Fibroblast of lung (primary cell): Measurements from ENCODE around the gene RNPEPL1. TPM values are rescaled to one million over a fixed set of nuclear protein-coding genes. Genes with fewer than 3 reads are reported as not detected.

ENCODE experiments used
- DNase-seq, 2 donors: peaks; one replicate each; pipeline versions ENCODE4 v3.0.0 to v3.0.0-alpha.2; 2010; ENCODE audit warnings: low read depth in 2 of 2
- H2AFZ ChIP-seq: 2 replicates; pipeline ENCODE4 v1.5.1; 2012; ENCODE audit warnings: low read length, control low read depth, inconsistent platforms
- H3K27ac ChIP-seq: 2 replicates; pipeline ENCODE4 v1.5.1; 2011; ENCODE audit warnings: low read length, control low read depth; ENCODE audit not compliant: insufficient read depth
- H3K27me3 ChIP-seq: 2 replicates; pipeline ENCODE4 v1.5.1; 2011; ENCODE audit warnings: mild to moderate bottlenecking, low read length; ENCODE audit not compliant: control insufficient read depth, insufficient read depth
- H3K36me3 ChIP-seq: 2 replicates; pipeline ENCODE4 v1.5.1; 2011; ENCODE audit warnings: low read length; ENCODE audit not compliant: control insufficient read depth, insufficient read depth
- H3K4me1 ChIP-seq: 2 replicates; pipeline ENCODE4 v1.5.1; 2011; ENCODE audit warnings: low read length; ENCODE audit not compliant: control insufficient read depth, insufficient read depth; ENCODE audit errors: extremely low read depth
- H3K4me2 ChIP-seq: 2 replicates; pipeline ENCODE4 v1.5.1; 2011; ENCODE audit warnings: low read length, control low read depth; ENCODE audit not compliant: insufficient read depth; ENCODE audit errors: extremely low read depth
- H3K4me3 ChIP-seq, 4 experiments: fragments of 200-600 bp in 1 of 4; sonication (generic) in 1 of 4; replicated peaks in 1 of 4; 2 replicates each; pipeline ENCODE4 v1.5.1; 2011 to 2016; ENCODE audit warnings: low read length in 4 of 4, low read depth in 3 of 4, mild to moderate bottlenecking in 3 of 4, control low read depth in 2 of 4, inconsistent platforms in 1 of 4, mixed read lengths in 1 of 4; ENCODE audit not compliant: insufficient read depth in 1 of 4; ENCODE audit errors: control extremely low read depth in 1 of 4
- H3K79me2 ChIP-seq: 2 replicates; pipeline ENCODE4 v1.5.1; 2012; ENCODE audit warnings: mild to moderate bottlenecking, low read length, inconsistent platforms; ENCODE audit not compliant: control insufficient read depth, insufficient read depth
- H3K9ac ChIP-seq: 2 replicates; pipeline ENCODE4 v1.5.1; 2011; ENCODE audit warnings: mild to moderate bottlenecking, low read length, control low read depth; ENCODE audit not compliant: insufficient read depth
- H3K9me3 ChIP-seq: 2 replicates; pipeline ENCODE4 v1.5.1; 2012; ENCODE audit warnings: low read depth, low read length; ENCODE audit not compliant: control insufficient read depth, insufficient read depth
- H4K20me1 ChIP-seq: 2 replicates; pipeline ENCODE4 v1.5.1; 2011; ENCODE audit warnings: low read length; ENCODE audit not compliant: control insufficient read depth, insufficient read depth; ENCODE audit errors: extremely low read depth
- EZH2 ChIP-seq: IDR thresholded peaks from 2 replicates; pipeline ENCODE4 v1.5.1; 2012; ENCODE audit warnings: low read length, control low read depth, mild to moderate bottlenecking; ENCODE audit errors: missing control alignments
- polyA plus RNA-seq, 2 donors: library from polyadenylated mRNA; depleted of rRNA in 1 of 2; stranded (reverse) in 1 of 2; unstranded in 1 of 2; fragments of >200 nt; gene quantifications; 2 replicates each; pipeline ENCODE4 v1.2.1, GENCODE V29; 2011 to 2012; ENCODE audit warnings: missing spikeins in 1 of 2
- total RNA-seq: library from RNA; depleted of rRNA; stranded (reverse); fragments of >200 nt; gene quantifications from 2 replicates; pipeline ENCODE4 v1.2.1, GENCODE V29; 2014
- TF ChIP-seq, protein P1 (sequence below), 2 donors: IDR thresholded peaks in 1 of 2; conservative IDR thresholded peaks in 1 of 2; 1 replicate in 1 of 2; 2 replicates in 1 of 2; pipeline ENCODE4 v1.5.1; 2011 to 2012; ENCODE audit warnings: low read length in 2 of 2, control low read depth in 1 of 2, inconsistent platforms in 1 of 2, low read depth in 1 of 2, mild to moderate bottlenecking in 1 of 2

Gene RNPEPL1
- total and polyA plus RNA-seq, 2 donors (not counting 1 experiment from before 2014, with no cell fraction given) = 7.9 to 20.6 TPM

DNA sequence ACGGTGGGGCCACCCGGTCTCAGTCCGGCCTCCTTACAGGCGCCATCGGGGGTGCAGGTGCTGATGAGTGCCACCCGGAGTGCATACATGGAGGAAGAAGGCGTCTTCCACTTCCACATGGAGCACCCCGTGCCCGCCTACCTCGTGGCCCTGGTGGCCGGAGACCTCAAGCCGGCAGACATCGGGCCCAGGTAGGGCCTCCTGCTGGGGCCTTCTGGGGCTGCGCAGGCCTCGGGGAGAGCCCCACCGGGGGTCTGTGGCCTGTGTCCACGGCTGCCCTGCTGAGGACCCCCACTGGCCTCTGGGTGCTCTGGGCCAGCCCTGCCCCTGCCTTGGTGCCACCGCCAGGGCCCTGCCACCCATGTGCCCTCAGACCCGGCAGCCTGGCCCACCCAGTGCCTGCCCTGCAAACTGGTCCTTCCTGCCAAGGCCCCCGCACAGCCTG, 4.8 kb downstream of the RNPEPL1 start:
- Histone ChIP-seq H3K9ac (no peak overlapping the region), H3K4me1 (peaks cover 4% of the 10 kb centered on the region), H3K4me2 (no peak overlapping the region), H3K36me3 (peaks cover 3% of the 10 kb centered on the region), H4K20me1 (no peaks in the 10 kb centered on the region), H3K4me3 (no peak overlapping the region), H3K27ac (no peak overlapping the region), H3K79me2 (peaks cover 5% of the 10 kb centered on the region), H3K9me3 (no peaks in the 10 kb centered on the region), H3K27me3 (no peaks in the 10 kb centered on the region), H2AFZ (no peak overlapping the region)
- TF ChIP-seq EZH2 = no peak
- TF ChIP-seq, protein P1, sequence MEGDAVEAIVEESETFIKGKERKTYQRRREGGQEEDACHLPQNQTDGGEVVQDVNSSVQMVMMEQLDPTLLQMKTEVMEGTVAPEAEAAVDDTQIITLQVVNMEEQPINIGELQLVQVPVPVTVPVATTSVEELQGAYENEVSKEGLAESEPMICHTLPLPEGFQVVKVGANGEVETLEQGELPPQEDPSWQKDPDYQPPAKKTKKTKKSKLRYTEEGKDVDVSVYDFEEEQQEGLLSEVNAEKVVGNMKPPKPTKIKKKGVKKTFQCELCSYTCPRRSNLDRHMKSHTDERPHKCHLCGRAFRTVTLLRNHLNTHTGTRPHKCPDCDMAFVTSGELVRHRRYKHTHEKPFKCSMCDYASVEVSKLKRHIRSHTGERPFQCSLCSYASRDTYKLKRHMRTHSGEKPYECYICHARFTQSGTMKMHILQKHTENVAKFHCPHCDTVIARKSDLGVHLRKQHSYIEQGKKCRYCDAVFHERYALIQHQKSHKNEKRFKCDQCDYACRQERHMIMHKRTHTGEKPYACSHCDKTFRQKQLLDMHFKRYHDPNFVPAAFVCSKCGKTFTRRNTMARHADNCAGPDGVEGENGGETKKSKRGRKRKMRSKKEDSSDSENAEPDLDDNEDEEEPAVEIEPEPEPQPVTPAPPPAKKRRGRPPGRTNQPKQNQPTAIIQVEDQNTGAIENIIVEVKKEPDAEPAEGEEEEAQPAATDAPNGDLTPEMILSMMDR (conservative IDR thresholded peaks at IDR 0.05 in 1 of 2, IDR thresholded peaks at IDR 0.05 in 1 of 2; ENCODE audit: low read depth in 1 of 2, low read length in 2 of 2) = no peak
- DNase-seq = no peak

DNA sequence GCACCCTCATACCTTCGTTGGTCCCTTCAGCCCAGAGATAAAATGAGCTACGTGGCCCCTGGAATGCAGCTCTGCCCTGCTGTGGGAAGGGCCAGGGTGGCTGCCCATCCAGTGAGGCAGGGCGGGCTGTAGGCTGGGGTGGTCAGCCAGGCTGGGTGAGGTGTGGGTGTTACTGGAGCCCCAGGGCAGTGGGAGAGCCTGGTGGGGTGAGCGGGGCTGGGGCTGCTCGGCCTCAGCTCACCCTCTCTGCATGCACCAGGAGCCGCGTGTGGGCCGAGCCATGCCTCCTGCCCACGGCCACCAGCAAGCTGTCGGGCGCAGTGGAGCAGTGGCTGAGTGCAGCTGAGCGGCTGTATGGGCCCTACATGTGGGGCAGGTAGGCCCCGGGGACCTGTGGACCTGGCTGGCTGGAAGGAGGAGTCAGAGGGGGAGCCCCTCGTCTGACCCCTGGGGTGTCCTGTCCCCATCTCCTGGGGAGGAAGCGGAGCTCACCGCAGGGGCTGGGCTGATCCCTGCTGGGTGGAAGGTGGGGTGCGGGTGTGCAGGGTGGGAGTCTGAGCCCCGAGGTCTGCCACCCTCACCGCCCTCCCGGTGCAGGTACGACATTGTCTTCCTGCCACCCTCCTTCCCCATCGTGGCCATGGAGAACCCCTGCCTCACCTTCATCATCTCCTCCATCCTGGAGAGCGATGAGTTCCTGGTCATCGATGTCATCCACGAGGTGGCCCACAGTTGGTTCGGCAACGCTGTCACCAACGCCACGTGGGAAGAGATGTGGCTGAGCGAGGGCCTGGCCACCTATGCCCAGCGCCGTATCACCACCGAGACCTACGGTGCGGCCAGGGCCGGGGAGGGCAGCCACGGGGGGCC, 5.5 kb downstream of the RNPEPL1 start:
- Histone ChIP-seq H3K36me3 (peaks cover 3% of the 10 kb centered on the region), H3K9me3 (no peaks in the 10 kb centered on the region), H3K27ac (no peak overlapping the region), H3K4me1 (peaks cover 4% of the 10 kb centered on the region), H3K79me2 (peaks cover 5% of the 10 kb centered on the region), H3K4me2 (no peak overlapping the region), H2AFZ (no peak overlapping the region), H3K4me3 (no peak overlapping the region), H4K20me1 (no peaks in the 10 kb centered on the region), H3K27me3 (no peaks in the 10 kb centered on the region), H3K9ac (no peak overlapping the region)
- TF ChIP-seq, protein P1 (conservative IDR thresholded peaks at IDR 0.05 in 1 of 2, IDR thresholded peaks at IDR 0.05 in 1 of 2; ENCODE audit: low read depth in 1 of 2, low read length in 2 of 2) = no peak
- no peak for TF ChIP-seq EZH2
- DNase-seq = no peak

DNA sequence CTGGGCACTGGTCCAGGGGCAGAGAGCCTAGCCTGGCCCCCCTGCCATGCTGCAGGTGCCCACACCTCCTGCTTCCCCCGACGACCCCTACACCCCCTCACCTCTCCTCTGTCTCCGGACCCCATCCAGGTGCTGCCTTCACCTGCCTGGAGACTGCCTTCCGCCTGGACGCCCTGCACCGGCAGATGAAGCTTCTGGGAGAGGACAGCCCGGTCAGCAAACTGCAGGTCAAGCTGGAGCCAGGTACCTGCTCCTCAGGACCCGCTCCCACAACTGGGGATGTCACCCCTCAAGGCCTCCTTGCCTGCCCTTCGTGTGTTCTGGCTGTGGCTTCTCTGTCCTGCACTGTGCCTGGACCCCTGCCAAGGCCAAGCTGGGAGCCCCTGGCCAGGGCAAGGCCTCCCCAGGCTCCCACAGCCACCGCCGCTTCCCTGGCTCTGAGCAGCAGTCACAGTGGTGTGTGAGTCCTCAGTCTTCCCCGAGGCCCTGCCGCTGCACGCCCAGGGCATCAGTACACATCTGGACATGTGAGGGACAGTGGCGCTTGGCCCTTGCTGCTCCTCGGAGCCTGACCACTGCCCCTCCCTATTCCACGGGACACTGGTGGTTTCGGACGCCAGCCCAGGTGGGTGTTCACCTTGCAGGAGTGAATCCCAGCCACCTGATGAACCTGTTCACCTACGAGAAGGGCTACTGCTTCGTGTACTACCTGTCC, 6.3 kb downstream of the RNPEPL1 start:
- peaks cover 5% of the 10 kb centered on the region for H3K36me3 ChIP-seq
- no peaks in the 10 kb centered on the region for H4K20me1 ChIP-seq
- H3K4me1 ChIP-seq = peaks cover 4% of the 10 kb centered on the region
- no peak overlapping the region for H3K27ac ChIP-seq
- peaks cover 7% of the 10 kb centered on the region for H3K79me2 ChIP-seq
- no peak overlapping the region for H3K9ac ChIP-seq
- H3K4me3 ChIP-seq = no peak overlapping the region
- H3K27me3 ChIP-seq = no peaks in the 10 kb centered on the region
- H2AFZ ChIP-seq = no peak overlapping the region
- no peak overlapping the region for H3K4me2 ChIP-seq
- no peak for DNase-seq
- no peaks in the 10 kb centered on the region for H3K9me3 ChIP-seq
- no peak for TF ChIP-seq EZH2
- TF ChIP-seq, protein P1 (conservative IDR thresholded peaks at IDR 0.05 in 1 of 2, IDR thresholded peaks at IDR 0.05 in 1 of 2; ENCODE audit: low read depth in 1 of 2, low read length in 2 of 2) = no peak
